A172 (cell line): Measurements from ENCODE around the gene CDCA5. TPM values are rescaled to one million over a fixed set of nuclear protein-coding genes. Genes with fewer than 3 reads are reported as not detected.

ENCODE experiments used
- DNase-seq: peaks from one replicate; pipeline ENCODE4 v3.0.0-alpha.2; 2015; ENCODE audit warnings: low spot score
- total RNA-seq: library from RNA; depleted of rRNA; stranded (reverse); fragments of >200 nt; shearing (Covaris generic); gene quantifications from 2 replicates; pipeline ENCODE4 v1.2.3, GENCODE V29; 2014

The CDCA5 gene
- total RNA-seq, 1 experiment from 2014 or later = 49.5 TPM

- no peak for DNase-seq
Observed at GRCh38 chr11:65071907-65072630, 11.8 kb downstream of the CDCA5 start.

- no peak for DNase-seq
Observed at GRCh38 chr11:65069217-65069616, 14.6 kb downstream of the CDCA5 start.

GRCh38 chr11:65067446-65067845 is 16.4 kb downstream of the CDCA5 start:
- DNase-seq = no peak

- no peak for DNase-seq
Observed at GRCh38 chr11:65066805-65067291, 17.0 kb downstream of the CDCA5 start.

- DNase-seq = no peak
Observed at GRCh38 chr11:65066315-65066714, 17.5 kb downstream of the CDCA5 start.

GRCh38 chr11:65065851-65066250 is 18.0 kb downstream of the CDCA5 start:
- no peak for DNase-seq

GRCh38 chr11:65064847-65065240 is 19.0 kb downstream of the CDCA5 start:
- no peak for DNase-seq

GRCh38 chr11:65063532-65063931 is 20.3 kb downstream of the CDCA5 start:
- no peak for DNase-seq

GRCh38 chr11:65060913-65061408 is 22.9 kb downstream of the CDCA5 start:
- DNase-seq = no peak

- no peak for DNase-seq
Observed at GRCh38 chr11:65059959-65060824, 23.6 kb downstream of the CDCA5 start.

- no peak for DNase-seq
Observed at GRCh38 chr11:65059523-65059922, 24.3 kb downstream of the CDCA5 start.

GRCh38 chr11:65058419-65059054 is 25.3 kb downstream of the CDCA5 start, which contains the start of gene NAALADL1:
NAALADL1 (minus strand) TSS chr11:65058553; CDS start chr11:65058521, 32 bp downstream.
- DNase-seq = no peak

GRCh38 chr11:65058012-65058411 is 25.8 kb downstream of the CDCA5 start:
- no peak for DNase-seq

GRCh38 chr11:65057526-65057925 is 26.3 kb downstream of the CDCA5 start:
- DNase-seq = no peak

GRCh38 chr11:65056999-65057398 is 26.8 kb downstream of the CDCA5 start:
- no peak for DNase-seq

GRCh38 chr11:65055538-65055937 is 28.3 kb downstream of the CDCA5 start:
- DNase-seq = no peak

GRCh38 chr11:65053827-65054508 is 29.9 kb downstream of the CDCA5 start:
- DNase-seq = no peak

GRCh38 chr11:65051398-65051858 is 32.4 kb downstream of the CDCA5 start:
- no peak for DNase-seq

GRCh38 chr11:65047581-65048422 is 36.0 kb downstream of the CDCA5 start:
- no peak for DNase-seq

GRCh38 chr11:65045728-65046127 is 38.1 kb downstream of the CDCA5 start:
- DNase-seq = no peak
